Gastroesophageal sphincter (tissue), 4 donors: ENCODE data around the gene TRAPPC13. TPM values are rescaled to one million over a fixed set of nuclear protein-coding genes. Genes with fewer than 3 reads are reported as not detected.
"Not testable (repeated sequence)": the region's sequence is repeated elsewhere in the genome, so short reads cannot be mapped to it uniquely, and the experiment has no call there.

Experiments used
- ATAC-seq: fragments of 150-250 bp; one replicate; pipeline ENCODE4 v1.9.1; 2016; ENCODE audit warnings: mild to moderate bottlenecking, moderate library complexity
- H3K27ac ChIP-seq, 4 donors: fragments of 200-600 bp; sonication (generic) in 3 of 4; 1 replicate in 3 of 4; 2 replicates in 1 of 4; pipeline ENCODE4 v1.5.1; 2016 to 2019
- H3K27me3 ChIP-seq: fragments of 200-600 bp; sonication (generic); one replicate; pipeline ENCODE4 v1.5.1; 2019
- H3K36me3 ChIP-seq, 2 donors: fragments of 200-600 bp; sonication (generic); one replicate each; pipeline ENCODE4 v1.5.1; 2019; ENCODE audit warnings: control low read depth in 1 of 2
- H3K4me1 ChIP-seq, 3 donors: fragments of 200-600 bp; sonication (generic); 1 replicate in 2 of 3; 2 replicates in 1 of 3; pipeline ENCODE4 v1.5.1; 2016 to 2019; ENCODE audit warnings: control low read depth in 2 of 3
- H3K4me3 ChIP-seq, 2 donors: fragments of 200-600 bp; sonication (generic); one replicate each; pipeline ENCODE4 v1.5.1; 2019; ENCODE audit warnings: mild to moderate bottlenecking in 1 of 2, moderate library complexity in 1 of 2
- H3K9me3 ChIP-seq, 3 donors: fragments of 200-600 bp; sonication (generic); one replicate each; pipeline ENCODE4 v1.5.1; 2017 to 2019; ENCODE audit warnings: control low read depth in 2 of 3
- EP300 ChIP-seq: sonication (generic); formaldehyde crosslinking; IDR thresholded peaks from one replicate; pipeline ENCODE4 v1.6.1; 2017; ENCODE audit warnings: antibody characterized with exemption, mild to moderate bottlenecking
- POLR2A ChIP-seq, 2 donors: fragments of 450-650 bp; IDR thresholded peaks; one replicate each; pipeline ENCODE4 v1.6.1; 2017; ENCODE audit warnings: antibody characterized with exemption in 2 of 2, mild to moderate bottlenecking in 2 of 2, moderate library complexity in 1 of 2
- POLR2AphosphoS5 ChIP-seq: sonication (generic); formaldehyde crosslinking; IDR thresholded peaks from one replicate; pipeline ENCODE4 v1.6.1; 2017; ENCODE audit warnings: antibody characterized with exemption
- WGBS, 2 donors: methylation state at CpG; one replicate each; pipeline ENCODE4 v1.1.5; 2018; ENCODE audit warnings: low coverage in 1 of 2; 5-methylcytosine and 5-hydroxymethylcytosine counted together
- total RNA-seq, 4 donors: library from RNA; depleted of rRNA; stranded (reverse); fragments of >200 nt; gene quantifications; one replicate each; pipeline ENCODE4 v1.1.0, GENCODE V29; 2016
- TF ChIP-seq, protein P1 (sequence below), 4 experiments: fragments of 200-600 bp in 2 of 4; fragments of 450-650 bp in 2 of 4; sonication (generic) in 1 of 4; IDR thresholded peaks; one replicate each; pipeline ENCODE4 v1.5.1; 2017 to 2019; ENCODE audit warnings: antibody characterized with exemption in 4 of 4, mild to moderate bottlenecking in 2 of 4, moderate library complexity in 2 of 4

The TRAPPC13 gene
- total RNA-seq, 4 donors from 2014 or later: 17.7 to 31.9 (median 24.3) TPM

GRCh38 chr5:65612298-65612907 is 12.4 kb upstream of the TRAPPC13 start:
- H3K27me3 ChIP-seq: no peaks in the 10 kb centered on the region
- WGBS, 2 donors: 69 to 92% methylated on average over 2 to 4 of the region's 4 CpGs
- TF ChIP-seq POLR2A (IDR thresholded peaks at IDR 0.05) (no peak), EP300 (no peak), POLR2AphosphoS5 (no peak)
- TF ChIP-seq, protein P1, sequence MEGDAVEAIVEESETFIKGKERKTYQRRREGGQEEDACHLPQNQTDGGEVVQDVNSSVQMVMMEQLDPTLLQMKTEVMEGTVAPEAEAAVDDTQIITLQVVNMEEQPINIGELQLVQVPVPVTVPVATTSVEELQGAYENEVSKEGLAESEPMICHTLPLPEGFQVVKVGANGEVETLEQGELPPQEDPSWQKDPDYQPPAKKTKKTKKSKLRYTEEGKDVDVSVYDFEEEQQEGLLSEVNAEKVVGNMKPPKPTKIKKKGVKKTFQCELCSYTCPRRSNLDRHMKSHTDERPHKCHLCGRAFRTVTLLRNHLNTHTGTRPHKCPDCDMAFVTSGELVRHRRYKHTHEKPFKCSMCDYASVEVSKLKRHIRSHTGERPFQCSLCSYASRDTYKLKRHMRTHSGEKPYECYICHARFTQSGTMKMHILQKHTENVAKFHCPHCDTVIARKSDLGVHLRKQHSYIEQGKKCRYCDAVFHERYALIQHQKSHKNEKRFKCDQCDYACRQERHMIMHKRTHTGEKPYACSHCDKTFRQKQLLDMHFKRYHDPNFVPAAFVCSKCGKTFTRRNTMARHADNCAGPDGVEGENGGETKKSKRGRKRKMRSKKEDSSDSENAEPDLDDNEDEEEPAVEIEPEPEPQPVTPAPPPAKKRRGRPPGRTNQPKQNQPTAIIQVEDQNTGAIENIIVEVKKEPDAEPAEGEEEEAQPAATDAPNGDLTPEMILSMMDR (IDR thresholded peaks at IDR 0.05): no peak
- peaks cover 7 to 96% of the 10 kb centered on the region in 2 donors for H3K36me3 ChIP-seq
- no peak overlapping the region for H3K27ac ChIP-seq
- H3K4me1 ChIP-seq: peaks cover 0 to 3% (median 0%) of the 10 kb centered on the region in 3 donors
- no peaks in the 10 kb centered on the region for H3K9me3 ChIP-seq
- no peak overlapping the region for H3K4me3 ChIP-seq
- ATAC-seq: no peak

GRCh38 chr5:65620021-65620420 is 4.8 kb upstream of the TRAPPC13 start:
- 86 to 90% methylated on average over 4 of the region's 4 CpGs for WGBS, 2 donors
- Histone ChIP-seq H3K4me1 (peaks cover 10 to 52% (median 20%) of the 10 kb centered on the region in 3 donors), H3K4me3 (no peak overlapping the region), H3K36me3 (peaks cover 0 to 25% of the 10 kb centered on the region in 2 donors), H3K9me3 (no peaks in the 10 kb centered on the region), H3K27me3 (no peaks in the 10 kb centered on the region), H3K27ac (no peak overlapping the region)
- no peak for ATAC-seq
- TF ChIP-seq EP300 (no peak), POLR2AphosphoS5 (no peak), POLR2A (IDR thresholded peaks at IDR 0.05) (no peak)
- TF ChIP-seq, protein P1 (IDR thresholded peaks at IDR 0.05): no peak

- H3K4me1 ChIP-seq: peaks cover 16 to 69% (median 28%) of the 10 kb centered on the region in 3 donors
- H3K9me3 ChIP-seq, H3K27ac ChIP-seq, H3K27me3 ChIP-seq, ATAC-seq, H3K4me3 ChIP-seq, H3K36me3 ChIP-seq: not testable (repeated sequence)
- 20 to 65% methylated on average over 1 to 4 of the region's 4 CpGs for WGBS, 2 donors
Measured at GRCh38 chr5:65621961-65622360, 2.9 kb upstream of the TRAPPC13 start.

GRCh38 chr5:65623482-65623881 is 1.3 kb upstream of the TRAPPC13 start:
- TF ChIP-seq, protein P1 (IDR thresholded peaks at IDR 0.05): no peak
- no peak for TF ChIP-seq EP300
- no peak for TF ChIP-seq POLR2A (IDR thresholded peaks at IDR 0.05)
- no peak for TF ChIP-seq POLR2AphosphoS5
- peaks cover 16 to 69% (median 28%) of the 10 kb centered on the region in 3 donors for H3K4me1 ChIP-seq
- no peaks in the 10 kb centered on the region for H3K27me3 ChIP-seq
- no peak for ATAC-seq
- no peaks in the 10 kb centered on the region for H3K9me3 ChIP-seq
- H3K27ac ChIP-seq: peak overlapping the region; percentile 18 to 90 (median 84)
- peak overlapping the region; percentile 61 to 87 for H3K4me3 ChIP-seq
- no peaks in the 10 kb centered on the region for H3K36me3 ChIP-seq
- WGBS, 2 donors: 4% methylated on average over 9 of the region's 9 CpGs

- TF ChIP-seq POLR2AphosphoS5: peak; percentile 42
- TF ChIP-seq, protein P1 (IDR thresholded peaks at IDR 0.05): no peak
- TF ChIP-seq POLR2A (IDR thresholded peaks at IDR 0.05): peak; percentile 29 to 40
- peak; percentile 99 for ATAC-seq
- Histone ChIP-seq H3K4me3 (peak within 1 kb of the TSS; percentile 61 to 87), H3K27ac (peak within 1 kb of the TSS; percentile 18 to 90 (median 84)), H3K4me1 (peaks cover 16 to 62% (median 28%) of the 10 kb centered on the region in 3 donors), H3K36me3 (peaks cover 0 to under 1% of the 10 kb centered on the region in 2 donors), H3K9me3 (no peaks in the 10 kb centered on the region), H3K27me3 (no peaks in the 10 kb centered on the region)
- 0% methylated on average over 1 to 15 of the region's 32 CpGs for WGBS, 2 donors
Measured at GRCh38 chr5:65624025-65624570, 729 bp upstream of the TRAPPC13 start, which contains the start of gene TRIM23. TSS of gene TRIM23 (minus strand) at chr5:65624333. CDS start at chr5:65624274, 59 bp downstream.
